ENCODE measurements around the gene MXRA7.
"Not testable (repeated sequence)": the region's sequence is repeated elsewhere in the genome, so short reads cannot be mapped to it uniquely, and the experiment has no call there.

- not testable (repeated sequence) for TF ChIP-seq CTCF (IDR thresholded peaks at IDR 0.05; ENCODE audit: low read depth, low read length, missing input control); GABPA (IDR thresholded peaks at IDR 0.05 in 1 of 2, conservative IDR thresholded peaks at IDR 0.05 in 1 of 2); SP1 (IDR thresholded peaks at IDR 0.05)
Observed at GRCh38 chr17:76709951-76710862, 558 bp downstream of the MXRA7 start.

Data from liver (tissue), 3 donors.